Stimulated activated CD8-positive, alpha-beta memory T cell treated with anti-CD3 and anti-CD28 coated beads, Interleukin-12 subunit alpha, Interleukin-12 subunit beta, amount 100 ng/mL, for 1 hour (primary cell): ENCODE measurements around the gene VPS13D.
"Not testable (repeated sequence)": the region's sequence is repeated elsewhere in the genome, so short reads cannot be mapped to it uniquely, and the experiment has no call there.

ENCODE experiments used
- DNase-seq: peaks from one replicate; pipeline ENCODE4 v3.0.0-alpha.2; 2020; ENCODE audit warnings: low read depth

The VPS13D gene

GRCh38 chr1:12196641-12197482, 33.0 kb upstream of the VPS13D start:
- no peak for DNase-seq

- DNase-seq: no peak
Measured at GRCh38 chr1:12197483-12197880, 32.3 kb upstream of the VPS13D start.

- no peak for DNase-seq
Measured at GRCh38 chr1:12200208-12200607, 29.6 kb upstream of the VPS13D start.

- DNase-seq: no peak
Measured at GRCh38 chr1:12201352-12202189, 28.3 kb upstream of the VPS13D start.

GRCh38 chr1:12202190-12202497, 27.7 kb upstream of the VPS13D start:
- no peak for DNase-seq

GRCh38 chr1:12202577-12202976, 27.3 kb upstream of the VPS13D start:
- no peak for DNase-seq

GRCh38 chr1:12203216-12204007, 26.4 kb upstream of the VPS13D start:
- no peak for DNase-seq

- DNase-seq: peak; percentile 15
Measured at GRCh38 chr1:12204140-12204539, 25.7 kb upstream of the VPS13D start.

- no peak for DNase-seq
Measured at GRCh38 chr1:12204754-12205658, 24.8 kb upstream of the VPS13D start.

- DNase-seq: no peak
Measured at GRCh38 chr1:12206238-12206637, 23.6 kb upstream of the VPS13D start.

- DNase-seq: no peak
Measured at GRCh38 chr1:12206792-12207424, 22.9 kb upstream of the VPS13D start.

GRCh38 chr1:12208271-12208670, 21.6 kb upstream of the VPS13D start:
- DNase-seq: no peak

GRCh38 chr1:12208764-12209494, 20.9 kb upstream of the VPS13D start:
- DNase-seq: peak; percentile 83

- no peak for DNase-seq
Measured at GRCh38 chr1:12209495-12209832, 20.4 kb upstream of the VPS13D start.

- DNase-seq: no peak
Measured at GRCh38 chr1:12215118-12215961, 14.5 kb upstream of the VPS13D start.

- DNase-seq: no peak
Measured at GRCh38 chr1:12219800-12220199, 10.0 kb upstream of the VPS13D start.

GRCh38 chr1:12220890-12221289, 8.9 kb upstream of the VPS13D start:
- no peak for DNase-seq

GRCh38 chr1:12222700-12223099, 7.1 kb upstream of the VPS13D start:
- DNase-seq: not testable (repeated sequence)

- DNase-seq: not testable (repeated sequence)
Measured at GRCh38 chr1:12224092-12224491, 5.7 kb upstream of the VPS13D start.
